Measurements from ENCODE around the gene VWA2. TPM values are rescaled to one million over a fixed set of nuclear protein-coding genes. Genes with fewer than 3 reads are reported as not detected.

Gene VWA2
- polyA plus RNA-seq, 1 donor (not counting 4 experiments of a cell fraction or from before 2014, with no cell fraction given), result 0.41 TPM

- Histone ChIP-seq H3K79me2 (ENCODE audit: control insufficient read depth, insufficient read depth, low read length) (no peaks in the 10 kb centered on the region), H3K4me1 (ENCODE audit: control insufficient read depth, extremely low read depth, insufficient read depth, low read length) (peaks cover 15% of the 10 kb centered on the region), H3K4me3 (ENCODE audit: control insufficient read depth in 2 of 3, extremely low read depth in 1 of 3, insufficient read depth in 2 of 3, low read depth in 1 of 3, low read length in 3 of 3) (no peak overlapping the region), H3K4me2 (ENCODE audit: control insufficient read depth, extremely low read depth, insufficient read depth, low read depth, low read length) (no peak overlapping the region), H2AFZ (ENCODE audit: control insufficient read depth, low read length) (no peak overlapping the region), H3K9ac (ENCODE audit: control insufficient read depth, extremely low read depth, insufficient read depth, low read length) (no peak overlapping the region), H3K9me1 (ENCODE audit: control insufficient read depth, extremely low read depth, insufficient read depth, low read length) (peaks cover 4% of the 10 kb centered on the region), H3K27ac (ENCODE audit: control insufficient read depth, insufficient read depth, low read length) (no peak overlapping the region), H3K9me3 (ENCODE audit: control insufficient read depth, low read depth, low read length) (no peaks in the 10 kb centered on the region), H3K27me3 (ENCODE audit: control insufficient read depth, extremely low read depth, insufficient read depth, low read length) (no peaks in the 10 kb centered on the region), H3K36me3 (ENCODE audit: control insufficient read depth in 2 of 2, extremely low read depth in 1 of 2, insufficient read depth in 2 of 2, low read length in 2 of 2) (peaks cover 19 to 39% of the 10 kb centered on the region in 2 experiments), H4K20me1 (ENCODE audit: control insufficient read depth, extremely low read depth, insufficient read depth, low read length) (no peaks in the 10 kb centered on the region)
- FAIRE-seq (no peak), DNase-seq (ENCODE audit: low read depth, low spot score) (no peak)
- dilution Hi-C loops (cut with MboI; ENCODE audit: extremely low pct_ligation_motif_present, low sequenced_read_pairs), result no loop called here
- TF ChIP-seq CTCF (optimal IDR thresholded peaks at IDR 0.05 in 1 of 3, IDR thresholded peaks at IDR 0.05 in 1 of 3, conservative IDR thresholded peaks at IDR 0.05 in 1 of 3; ENCODE audit: extremely low read depth in 1 of 3, insufficient read depth in 2 of 3, low read length in 3 of 3) (no peak), EZH2 (IDR thresholded peaks at IDR 0.05; ENCODE audit: low read length) (no peak)
Measured at GRCh38 chr10:114328874-114329273, 89.8 kb downstream of the VWA2 start.

- Histone ChIP-seq H3K4me2 (ENCODE audit: control insufficient read depth, extremely low read depth, insufficient read depth, low read depth, low read length) (no peak overlapping the region), H3K4me3 (ENCODE audit: control insufficient read depth in 2 of 3, extremely low read depth in 1 of 3, insufficient read depth in 2 of 3, low read depth in 1 of 3, low read length in 3 of 3) (no peak overlapping the region), H3K27me3 (ENCODE audit: control insufficient read depth, extremely low read depth, insufficient read depth, low read length) (no peaks in the 10 kb centered on the region), H3K4me1 (ENCODE audit: control insufficient read depth, extremely low read depth, insufficient read depth, low read length) (peaks cover 15% of the 10 kb centered on the region), H3K79me2 (ENCODE audit: control insufficient read depth, insufficient read depth, low read length) (peaks cover 5% of the 10 kb centered on the region), H3K9me1 (ENCODE audit: control insufficient read depth, extremely low read depth, insufficient read depth, low read length) (peaks cover 4% of the 10 kb centered on the region), H2AFZ (ENCODE audit: control insufficient read depth, low read length) (no peak overlapping the region), H4K20me1 (ENCODE audit: control insufficient read depth, extremely low read depth, insufficient read depth, low read length) (no peaks in the 10 kb centered on the region), H3K36me3 (ENCODE audit: control insufficient read depth in 2 of 2, extremely low read depth in 1 of 2, insufficient read depth in 2 of 2, low read length in 2 of 2) (peaks cover 20 to 42% of the 10 kb centered on the region in 2 experiments), H3K27ac (ENCODE audit: control insufficient read depth, insufficient read depth, low read length) (no peak overlapping the region), H3K9ac (ENCODE audit: control insufficient read depth, extremely low read depth, insufficient read depth, low read length) (no peak overlapping the region), H3K9me3 (ENCODE audit: control insufficient read depth, low read depth, low read length) (no peaks in the 10 kb centered on the region)
- dilution Hi-C loops (cut with MboI; ENCODE audit: extremely low pct_ligation_motif_present, low sequenced_read_pairs), result no loop called here
- no peak for DNase-seq (ENCODE audit: low read depth, low spot score)
- FAIRE-seq, result no peak
- TF ChIP-seq EZH2 (IDR thresholded peaks at IDR 0.05; ENCODE audit: low read length) (no peak), CTCF (optimal IDR thresholded peaks at IDR 0.05 in 1 of 3, IDR thresholded peaks at IDR 0.05 in 1 of 3, conservative IDR thresholded peaks at IDR 0.05 in 1 of 3; ENCODE audit: extremely low read depth in 1 of 3, insufficient read depth in 2 of 3, low read length in 3 of 3) (no peak)
Measured at GRCh38 chr10:114329634-114330365, 90.7 kb downstream of the VWA2 start.

Data from keratinocyte (primary cell).